Cerebellar cortex (tissue), 1 donor: ENCODE measurements around the gene CD27.
"Not testable (repeated sequence)": the region's sequence is repeated elsewhere in the genome, so short reads cannot be mapped to it uniquely, and the experiment has no call there.

Source experiments
- DNase-seq: peaks from one replicate; pipeline ENCODE4 v3.0.0-alpha.2; 2015; ENCODE audit warnings: low spot score

CD27 gene

GRCh38 chr12:6461401-6462233 lies 16.9 kb downstream of the CD27 start:
- no peak for DNase-seq

- no peak for DNase-seq
Measured at GRCh38 chr12:6462234-6462995, 17.7 kb downstream of the CD27 start.

GRCh38 chr12:6463216-6463615 lies 18.5 kb downstream of the CD27 start:
- no peak for DNase-seq

- no peak for DNase-seq
Measured at GRCh38 chr12:6463858-6464257, 19.1 kb downstream of the CD27 start.

- DNase-seq: no peak
Measured at GRCh38 chr12:6464531-6464930, 19.8 kb downstream of the CD27 start.

GRCh38 chr12:6465467-6466183 lies 20.9 kb downstream of the CD27 start:
- peak; percentile 83 for DNase-seq

- DNase-seq: no peak
Measured at GRCh38 chr12:6466184-6466573, 21.4 kb downstream of the CD27 start.

- DNase-seq: not testable (repeated sequence)
Measured at GRCh38 chr12:6466751-6467150, 22.0 kb downstream of the CD27 start.

- DNase-seq: not testable (repeated sequence)
Measured at GRCh38 chr12:6467571-6468282, 23.0 kb downstream of the CD27 start.

GRCh38 chr12:6468283-6468575 lies 23.5 kb downstream of the CD27 start:
- no peak for DNase-seq

- DNase-seq: peak; percentile 14
Measured at GRCh38 chr12:6469092-6469491, 24.3 kb downstream of the CD27 start.

- DNase-seq: peak; percentile 13
Measured at GRCh38 chr12:6469609-6470374, 25.0 kb downstream of the CD27 start.

GRCh38 chr12:6470375-6471163 lies 25.8 kb downstream of the CD27 start, which contains the start of gene VAMP1:
VAMP1 (minus strand) TSS chr12:6470677; CDS start chr12:6470531, 146 bp downstream.
- DNase-seq: peak; percentile 97

- DNase-seq: no peak
Measured at GRCh38 chr12:6471989-6472360, 27.2 kb downstream of the CD27 start.

GRCh38 chr12:6472491-6472890 lies 27.7 kb downstream of the CD27 start:
- DNase-seq: no peak

GRCh38 chr12:6475233-6475975 lies 30.6 kb downstream of the CD27 start:
- not testable (repeated sequence) for DNase-seq

GRCh38 chr12:6476489-6476888 lies 31.7 kb downstream of the CD27 start:
- DNase-seq: no peak

- DNase-seq: not testable (repeated sequence)
Measured at GRCh38 chr12:6477601-6478377, 33.0 kb downstream of the CD27 start.

- DNase-seq: no peak
Measured at GRCh38 chr12:6478416-6478815, 33.7 kb downstream of the CD27 start.
